Ovary (tissue), 9 donors: ENCODE results near the gene HDLBP. TPM values are rescaled to one million over a fixed set of nuclear protein-coding genes. Genes with fewer than 3 reads are reported as not detected.
A peak's percentile ranks its signal among the peaks of the same experiment; 100 is the strongest.

Experiments
- DNase-seq, 5 donors: peaks; one replicate each; pipeline ENCODE4 v3.0.0-alpha.2; 2019 to 2020
- H3K27ac ChIP-seq, 2 donors: fragments of 200-600 bp; one replicate each; pipeline versions ENCODE4 v1.5.1 to v1.8.0; 2019 to 2022
- H3K27me3 ChIP-seq: fragments of 200-600 bp; one replicate; pipeline ENCODE4 v1.8.0; 2022
- H3K36me3 ChIP-seq: fragments of 200-600 bp; sonication (generic); one replicate; pipeline ENCODE4 v1.5.1; 2019
- H3K4me1 ChIP-seq: one replicate; pipeline ENCODE4 v1.8.1; 2013; ENCODE audit warnings: mild to moderate bottlenecking, moderate library complexity; ENCODE audit not compliant: insufficient read depth
- H3K4me3 ChIP-seq: fragments of 200-600 bp; sonication (generic); one replicate; pipeline ENCODE4 v1.5.1; 2017
- H3K9me3 ChIP-seq, 2 donors: fragments of 200-600 bp in 1 of 2; sonication (generic) in 1 of 2; one replicate each; pipeline versions ENCODE4 v1.5.1 to v1.8.1; 2013 to 2019; ENCODE audit warnings: mild to moderate bottlenecking in 1 of 2, moderate library complexity in 1 of 2
- EP300 ChIP-seq: sonication (generic); formaldehyde crosslinking; IDR thresholded peaks from one replicate; pipeline ENCODE4 v1.6.1; 2017; ENCODE audit warnings: antibody characterized with exemption
- POLR2A ChIP-seq: fragments of 450-650 bp; IDR thresholded peaks from one replicate; pipeline ENCODE4 v1.6.1; 2017; ENCODE audit warnings: antibody characterized with exemption, mild to moderate bottlenecking, moderate library complexity
- WGBS, 3 donors: extraction: QIAGEN DNeasy Blood & Tissue Kit in 1 of 3; methylation state at CpG; one replicate each; pipeline versions ENCODE4 v1.1.5 to v1.1.7; 2013 to 2017; 5-methylcytosine and 5-hydroxymethylcytosine counted together
- intact Hi-C, 4 donors: fragments of 100-400 bp; cut with DNase I; formaldehyde crosslinking; loops; one replicate each; pipeline versions ENCODE4 v1.11.0 to v1.15.1; 2022 to 2023
- polyA plus RNA-seq, 2 donors: library from polyadenylated mRNA; stranded (reverse); fragments of 200-250 nt in 1 of 2; fragments of 350-450 nt in 1 of 2; fragmentation: Illumina TruSeq in 1 of 2; extraction: RNeasy Lipid Tissue Mini Kit (QIAGEN cat#74804) in 1 of 2; gene quantifications; one replicate each; pipeline ENCODE4 v1.2.3, GENCODE V29; 2013 to 2014
- total RNA-seq, 7 donors: library from RNA; depleted of rRNA in 2 of 7; stranded (reverse); fragments of >200 nt in 2 of 7; fragmentation: NEBNext Ultra II Directional in 3 of 7; extraction: Animal tissue kit (Norgen Biotek cat#: 25700) in 3 of 7; gene quantifications; one replicate each; pipeline versions ENCODE4 v1.1.0 to v1.2.4, GENCODE V29; 2016 to 2023
- TF ChIP-seq, protein P1 (sequence below), 3 donors: fragments of 450-650 bp in 2 of 3; fragments of 200-600 bp in 1 of 3; IDR thresholded peaks; one replicate each; pipeline versions ENCODE4 v1.5.1 to v1.8.0; 2016 to 2022; ENCODE audit warnings: antibody characterized with exemption in 3 of 3, mild to moderate bottlenecking in 1 of 3
- donor health status: DM: no; HTN: no; CAD: no; lungs with moderate emphysema.
- donor health status: DM: no; HTN: no; CAD: no.
- donor health status: Bipolar disorder and iron deficiency.
- donor health status: DM: yes; HTN: yes; CAD: no.
- donor health status: DM: no; HTN: no; CAD: no.
- donor health status: DM: yes; HTN: yes; CAD: no.

The HDLBP gene
- total and polyA plus RNA-seq, 9 donors, result 145 to 616 (median 359) TPM

- DNase-seq, result peak in 2 of 5 donors; percentile 25 to 39
- WGBS, 3 donors, result 90 to 92% (median 91%) methylated on average over 26 of the region's 26 CpGs
- Histone ChIP-seq H3K9me3 (no peaks in the 10 kb centered on the region), H3K4me1 (peaks cover 10% of the 10 kb centered on the region), H3K27ac (peak overlapping the region in 1 of 2 donors; percentile 2), H3K36me3 (no peaks in the 10 kb centered on the region), H3K4me3 (no peak overlapping the region), H3K27me3 (no peaks in the 10 kb centered on the region)
- no peak for TF ChIP-seq POLR2A
- intact Hi-C loops, result no loop called here
Measured at GRCh38 chr2:241228081-241228859, 87.2 kb downstream of the HDLBP start.

DNA sequence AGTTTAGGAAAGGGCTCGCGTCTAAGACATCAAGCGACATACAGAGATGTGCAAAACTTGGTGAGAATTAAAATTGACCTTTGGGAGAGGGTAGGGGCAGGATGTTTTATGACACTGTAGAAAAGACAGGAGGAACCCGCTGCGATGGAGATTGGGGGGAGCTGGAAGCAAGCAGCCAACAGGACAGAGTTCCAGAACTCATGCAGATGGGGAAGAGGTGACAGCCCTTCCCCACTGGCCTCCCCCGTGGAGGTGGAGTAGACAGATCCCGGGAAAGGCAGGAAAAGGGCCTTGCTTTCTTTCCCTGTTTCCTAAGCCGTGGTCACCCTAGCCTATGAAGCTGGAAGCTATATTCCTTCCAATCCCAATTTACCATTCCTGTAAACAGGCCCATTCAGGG, 87.9 kb downstream of the HDLBP start:
- H3K27ac ChIP-seq, result no peak overlapping the region
- H3K4me1 ChIP-seq, result peaks cover 10% of the 10 kb centered on the region
- no peaks in the 10 kb centered on the region for H3K36me3 ChIP-seq
- H3K4me3 ChIP-seq, result no peak overlapping the region
- intact Hi-C loops, result no loop called here
- no peaks in the 10 kb centered on the region for H3K9me3 ChIP-seq
- no peaks in the 10 kb centered on the region for H3K27me3 ChIP-seq
- TF ChIP-seq, protein P1, sequence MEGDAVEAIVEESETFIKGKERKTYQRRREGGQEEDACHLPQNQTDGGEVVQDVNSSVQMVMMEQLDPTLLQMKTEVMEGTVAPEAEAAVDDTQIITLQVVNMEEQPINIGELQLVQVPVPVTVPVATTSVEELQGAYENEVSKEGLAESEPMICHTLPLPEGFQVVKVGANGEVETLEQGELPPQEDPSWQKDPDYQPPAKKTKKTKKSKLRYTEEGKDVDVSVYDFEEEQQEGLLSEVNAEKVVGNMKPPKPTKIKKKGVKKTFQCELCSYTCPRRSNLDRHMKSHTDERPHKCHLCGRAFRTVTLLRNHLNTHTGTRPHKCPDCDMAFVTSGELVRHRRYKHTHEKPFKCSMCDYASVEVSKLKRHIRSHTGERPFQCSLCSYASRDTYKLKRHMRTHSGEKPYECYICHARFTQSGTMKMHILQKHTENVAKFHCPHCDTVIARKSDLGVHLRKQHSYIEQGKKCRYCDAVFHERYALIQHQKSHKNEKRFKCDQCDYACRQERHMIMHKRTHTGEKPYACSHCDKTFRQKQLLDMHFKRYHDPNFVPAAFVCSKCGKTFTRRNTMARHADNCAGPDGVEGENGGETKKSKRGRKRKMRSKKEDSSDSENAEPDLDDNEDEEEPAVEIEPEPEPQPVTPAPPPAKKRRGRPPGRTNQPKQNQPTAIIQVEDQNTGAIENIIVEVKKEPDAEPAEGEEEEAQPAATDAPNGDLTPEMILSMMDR (IDR thresholded peaks at IDR 0.05), result no peak
- no peak for TF ChIP-seq POLR2A
- TF ChIP-seq EP300, result no peak
- DNase-seq, result peak in 1 of 5 donors; percentile 17
- WGBS, 3 donors, result 35 to 48% (median 38%) methylated on average over 8 of the region's 8 CpGs

DNA sequence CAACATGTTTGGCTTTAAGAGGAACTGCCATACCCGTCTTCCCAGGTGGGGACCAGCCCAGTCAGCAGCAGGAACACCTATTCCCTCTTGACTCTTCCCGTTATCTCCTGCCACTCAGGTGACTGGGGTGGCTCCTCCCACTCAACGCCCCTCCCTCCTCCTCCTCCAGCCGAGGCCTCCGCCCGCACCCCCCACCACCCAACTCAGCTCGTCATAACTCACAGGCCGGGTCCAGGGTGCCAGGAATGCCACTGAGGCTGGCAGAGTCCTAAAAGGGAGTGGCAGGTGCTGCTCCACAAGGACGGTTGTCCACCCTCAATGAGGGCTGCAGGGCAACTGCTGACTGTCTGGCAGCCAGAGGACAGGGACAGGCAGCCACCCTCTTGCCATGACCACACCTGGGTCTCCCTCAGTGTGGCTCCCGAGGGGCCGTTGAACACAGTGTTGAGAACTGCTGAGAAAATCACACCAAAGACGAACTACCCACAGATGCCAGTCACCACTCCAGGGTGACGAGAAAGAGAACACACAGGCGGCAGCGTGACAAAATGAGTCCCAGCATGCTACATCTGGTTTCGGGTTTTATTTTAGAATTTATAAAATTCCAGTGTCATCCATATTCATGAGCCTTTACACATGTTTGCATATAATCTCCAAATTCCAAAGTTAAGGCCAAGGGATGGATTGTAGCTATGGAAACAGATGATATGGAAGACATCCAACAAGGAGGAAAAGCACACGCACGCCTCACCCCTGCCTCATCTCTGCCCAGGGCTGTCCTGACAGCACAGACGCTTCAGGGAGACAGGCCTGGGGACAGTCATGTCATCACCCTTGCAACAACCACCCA, 88.5 kb downstream of the HDLBP start:
- H3K27me3 ChIP-seq, result no peaks in the 10 kb centered on the region
- no peak overlapping the region for H3K27ac ChIP-seq
- peaks cover 10% of the 10 kb centered on the region for H3K4me1 ChIP-seq
- no peaks in the 10 kb centered on the region for H3K9me3 ChIP-seq
- no peaks in the 10 kb centered on the region for H3K36me3 ChIP-seq
- H3K4me3 ChIP-seq, result no peak overlapping the region
- TF ChIP-seq EP300 (no peak), POLR2A (no peak)
- TF ChIP-seq, protein P1 (IDR thresholded peaks at IDR 0.05), result no peak
- 54 to 66% (median 62%) methylated on average over 19 of the region's 19 CpGs for WGBS, 3 donors
- intact Hi-C loops, result no loop called here
- DNase-seq, result peak in 2 of 5 donors; percentile 23 to 40

- no peaks in the 10 kb centered on the region for H3K36me3 ChIP-seq
- 86 to 93% (median 88%) methylated on average over 16 of the region's 16 CpGs for WGBS, 3 donors
- no peaks in the 10 kb centered on the region for H3K9me3 ChIP-seq
- TF ChIP-seq POLR2A (no peak), EP300 (no peak)
- TF ChIP-seq, protein P1 (IDR thresholded peaks at IDR 0.05), result no peak
- no peaks in the 10 kb centered on the region for H3K27me3 ChIP-seq
- intact Hi-C loops, result no loop called here
- DNase-seq, result peak in 2 of 5 donors; percentile 18 to 32
- peaks cover 10% of the 10 kb centered on the region for H3K4me1 ChIP-seq
- H3K27ac ChIP-seq, result no peak overlapping the region
- H3K4me3 ChIP-seq, result no peak overlapping the region
Measured at GRCh38 chr2:241225983-241226382, 89.5 kb downstream of the HDLBP start.
